Fibroblast of the aortic adventitia (primary cell): ENCODE data around the gene MAP7D2. TPM values are rescaled to one million over a fixed set of nuclear protein-coding genes. Genes with fewer than 3 reads are reported as not detected.

Source experiments
- DNase-seq: peaks from one replicate; pipeline ENCODE4 v3.0.0-alpha.2; 2010; ENCODE audit warnings: low read depth
- H3K4me3 ChIP-seq: 2 replicates; pipeline ENCODE4 v1.5.1; 2011; ENCODE audit warnings: low read depth, mild to moderate bottlenecking, control low read depth, low read length, moderate library complexity
- CTCF ChIP-seq: IDR thresholded peaks from 2 replicates; pipeline ENCODE4 v1.5.1; 2011; ENCODE audit warnings: mild to moderate bottlenecking, low read length, control low read depth, inconsistent platforms; ENCODE audit not compliant: insufficient read depth
- total RNA-seq: library from RNA; depleted of rRNA; stranded (reverse); fragments of >200 nt; gene quantifications from 2 replicates; pipeline ENCODE4 v1.2.3, GENCODE V29; 2012; ENCODE audit warnings: low replicate concordance

The MAP7D2 gene
- total RNA-seq, 1 donor = 0.18 TPM

GRCh38 chrX:20063153-20063552, 53.6 kb downstream of the MAP7D2 start:
- DNase-seq = no peak
- H3K4me3 ChIP-seq = no peak overlapping the region
- no peak for TF ChIP-seq CTCF

GRCh38 chrX:20061855-20062254, 54.9 kb downstream of the MAP7D2 start:
- H3K4me3 ChIP-seq = no peak overlapping the region
- peak; percentile 51 for DNase-seq
- no peak for TF ChIP-seq CTCF

- H3K4me3 ChIP-seq = no peak overlapping the region
- TF ChIP-seq CTCF = no peak
- DNase-seq = no peak
These were observed 55.6 kb downstream of the MAP7D2 start for GRCh38 chrX:20060961-20061748.

GRCh38 chrX:20059467-20060128, 57.1 kb downstream of the MAP7D2 start:
- TF ChIP-seq CTCF = no peak
- H3K4me3 ChIP-seq = no peak overlapping the region
- no peak for DNase-seq

- no peak for TF ChIP-seq CTCF
- no peak overlapping the region for H3K4me3 ChIP-seq
- DNase-seq = no peak
These were observed 59.2 kb downstream of the MAP7D2 start for GRCh38 chrX:20057479-20057878.

GRCh38 chrX:20056704-20057103, 60.0 kb downstream of the MAP7D2 start:
- no peak overlapping the region for H3K4me3 ChIP-seq
- TF ChIP-seq CTCF = no peak
- DNase-seq = no peak
